NCI-H526 (cell line): Measurements from ENCODE around the gene ECSIT.

Experiments
- DNase-seq, 2 experiments: peaks; one replicate each; lab custom pipeline; 2025; lab: John Stamatoyannopoulos, UW

Gene ECSIT

DNA sequence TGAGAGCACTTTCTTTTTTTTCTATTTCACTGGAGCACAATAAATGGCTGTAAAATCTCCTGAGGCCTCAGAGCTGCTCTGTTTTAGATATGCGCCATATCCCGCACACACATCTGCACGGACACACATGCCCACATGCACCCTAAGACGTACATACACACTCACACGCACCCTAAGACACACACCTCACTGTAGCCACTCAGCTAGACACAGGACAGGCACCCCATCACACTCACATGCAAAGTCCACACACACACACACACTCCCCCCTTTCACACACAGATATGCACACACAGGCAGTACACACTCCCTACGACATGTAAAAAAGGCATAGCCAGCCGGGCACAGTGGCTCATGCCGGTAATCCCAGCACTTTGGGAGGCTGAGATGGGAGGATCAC lies 21.3 kb upstream of the ECSIT start:
- DNase-seq, result no peak

GRCh38 chr19:11549386-11549953 lies 20.5 kb upstream of the ECSIT start:
- no peak for DNase-seq

GRCh38 chr19:11547929-11548700 lies 19.2 kb upstream of the ECSIT start:
- DNase-seq, result no peak

DNA sequence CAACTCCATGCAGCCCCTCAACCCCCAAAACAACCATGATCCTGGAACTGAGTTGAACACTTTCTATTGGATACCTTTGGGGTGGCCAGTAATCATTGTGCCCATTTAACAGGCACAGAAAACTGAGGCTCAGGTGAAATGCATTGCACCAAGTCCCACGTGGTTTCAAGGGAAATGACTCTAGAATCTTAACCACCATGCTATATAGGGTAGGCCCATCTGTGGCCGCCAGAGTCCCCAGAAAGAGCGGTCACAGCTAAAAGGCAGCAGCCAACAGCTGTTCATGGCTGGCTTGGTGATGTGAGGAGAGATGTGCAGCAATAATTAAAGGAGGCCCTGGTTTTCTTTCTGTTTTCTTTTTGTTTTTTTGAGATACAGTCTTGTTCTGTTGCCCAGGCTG lies 12.3 kb upstream of the ECSIT start:
- no peak for DNase-seq

DNA sequence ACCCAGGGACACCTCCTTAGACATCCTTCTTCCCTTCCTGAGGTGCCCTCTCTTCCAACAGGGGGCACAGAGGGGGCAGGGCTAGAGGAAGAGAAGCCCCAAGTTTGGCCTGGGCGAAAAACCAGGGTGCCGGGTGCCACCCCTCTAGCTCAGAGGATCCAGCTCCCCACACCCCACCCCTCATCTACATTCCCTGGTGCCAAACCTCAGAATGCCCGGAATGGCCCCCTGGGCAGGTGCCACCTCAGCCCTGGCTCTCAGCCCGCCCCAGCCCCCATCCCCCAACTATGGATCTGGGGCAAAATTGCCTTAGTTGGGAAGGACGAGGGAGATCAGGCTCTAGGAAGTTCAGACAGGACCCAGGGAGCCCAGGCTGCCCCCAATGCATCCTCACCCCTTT lies 11.7 kb upstream of the ECSIT start:
- no peak for DNase-seq

- DNase-seq, result peak in 1 of 2 experiments; percentile 30
Observed at GRCh38 chr19:11539495-11540365, 10.8 kb upstream of the ECSIT start.

DNA sequence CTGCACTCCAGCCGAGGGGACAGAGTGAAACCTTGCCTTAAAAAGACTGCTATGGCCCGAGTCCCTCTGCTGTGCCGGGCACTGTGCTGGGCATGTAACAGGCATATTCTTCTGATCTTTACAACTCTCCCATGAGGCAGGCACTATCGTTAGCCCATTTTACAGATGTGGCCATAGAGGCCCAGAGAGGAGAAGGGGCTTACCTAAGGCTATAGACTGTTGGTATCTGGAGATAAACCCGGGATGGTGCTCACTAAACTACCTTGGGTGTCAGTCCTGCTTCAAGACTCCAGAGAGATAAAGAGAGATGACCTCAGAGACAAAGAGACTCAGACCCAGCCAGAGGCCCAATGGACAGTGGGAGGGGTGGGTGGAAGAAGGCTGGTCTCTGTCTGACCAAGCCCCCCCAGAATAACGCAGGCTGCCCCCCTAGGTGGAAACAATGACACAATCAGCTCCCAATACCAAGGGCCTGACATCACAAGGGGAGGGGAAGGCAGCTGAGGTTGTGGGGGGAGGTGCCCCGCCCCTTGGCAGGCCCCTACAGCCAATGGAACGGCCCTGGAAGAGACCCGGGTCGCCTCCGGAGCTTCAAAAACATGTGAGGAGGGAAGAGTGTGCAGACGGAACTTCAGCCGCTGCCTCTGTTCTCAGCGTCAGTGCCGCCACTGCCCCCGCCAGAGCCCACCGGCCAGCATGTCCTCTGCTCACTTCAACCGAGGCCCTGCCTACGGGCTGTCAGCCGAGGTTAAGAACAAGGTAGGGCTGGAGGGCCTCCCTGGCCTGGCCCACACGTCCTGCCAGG lies 9.5 kb upstream of the ECSIT start, which contains the start of gene CNN1:
TSS of gene CNN1 (plus strand) at position 620 of the 805 bp plus-strand sequence. CDS start at position 697, 77 bp downstream.
- peak in 1 of 2 experiments; percentile 9 for DNase-seq

DNA sequence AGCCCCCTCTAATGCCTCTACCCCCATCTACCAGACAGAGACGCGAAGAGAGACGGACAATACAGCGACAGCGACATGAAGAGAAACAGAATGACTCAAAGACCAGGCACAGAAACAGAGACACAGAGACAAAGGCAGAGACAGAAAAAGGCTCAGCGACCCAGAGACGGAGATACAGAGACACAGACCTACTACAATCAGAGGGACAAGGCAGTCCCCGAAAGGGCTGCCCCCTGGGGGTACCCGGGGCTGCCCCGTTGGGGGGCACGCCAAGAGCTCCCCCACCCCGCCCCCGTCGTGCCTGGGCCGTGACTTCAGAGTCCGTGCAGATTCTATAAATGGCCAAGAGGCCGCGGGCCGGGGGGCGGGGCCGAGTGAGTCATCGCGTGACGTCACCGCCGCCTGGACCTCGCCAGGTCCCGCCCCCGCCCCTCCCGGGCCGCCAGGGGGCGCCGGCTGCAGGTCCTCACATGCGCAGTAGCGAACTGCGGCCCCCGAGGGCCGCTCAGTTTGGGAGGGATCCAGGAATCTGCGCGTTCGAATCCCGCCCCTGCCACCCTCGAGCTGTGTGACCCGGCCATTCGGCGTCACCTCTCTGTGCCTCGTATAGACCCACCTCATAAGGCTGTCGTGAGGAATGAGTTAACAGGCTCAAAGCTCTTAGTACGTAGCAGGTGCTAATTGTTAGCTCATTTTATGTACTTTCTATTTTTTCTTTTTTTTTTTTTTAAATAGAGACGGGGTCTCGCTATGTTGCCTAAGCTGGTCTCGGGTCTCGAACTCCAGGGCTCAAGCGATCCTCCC lies 7.1 kb upstream of the ECSIT start:
- DNase-seq, result peak; percentile 31 to 84

GRCh38 chr19:11534948-11535347 lies 6.0 kb upstream of the ECSIT start:
- no peak for DNase-seq

DNA sequence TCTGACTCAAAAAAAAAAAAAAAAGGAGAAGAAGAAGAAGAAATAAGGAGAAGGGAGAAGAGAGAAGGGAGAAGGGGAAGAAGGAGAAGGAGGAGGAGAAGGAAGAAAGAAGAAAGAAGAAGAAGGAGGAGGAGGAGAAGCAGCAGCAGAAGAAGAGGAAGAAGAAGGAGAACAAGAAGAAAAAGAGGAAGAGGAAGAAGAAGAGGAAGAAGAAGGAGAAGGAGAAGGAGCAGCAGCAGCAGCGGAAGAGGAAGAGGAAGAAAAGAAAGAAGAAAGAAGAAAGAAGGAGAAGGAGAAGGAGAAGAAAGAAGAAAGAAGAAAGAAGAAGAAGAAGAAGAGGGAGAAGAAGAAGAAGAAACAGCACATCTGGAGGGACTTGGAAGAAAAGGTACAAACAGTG lies 5.6 kb upstream of the ECSIT start:
- no peak for DNase-seq

GRCh38 chr19:11530432-11530831 lies 1.5 kb upstream of the ECSIT start:
- DNase-seq, result peak; percentile 85 to 88

GRCh38 chr19:11519138-11519537 lies 9.8 kb downstream of the ECSIT start:
- DNase-seq, result no peak

- no peak for DNase-seq
Observed at GRCh38 chr19:11513946-11514345, 15.0 kb downstream of the ECSIT start.

- no peak for DNase-seq
Observed at GRCh38 chr19:11510444-11510843, 18.5 kb downstream of the ECSIT start.

DNA sequence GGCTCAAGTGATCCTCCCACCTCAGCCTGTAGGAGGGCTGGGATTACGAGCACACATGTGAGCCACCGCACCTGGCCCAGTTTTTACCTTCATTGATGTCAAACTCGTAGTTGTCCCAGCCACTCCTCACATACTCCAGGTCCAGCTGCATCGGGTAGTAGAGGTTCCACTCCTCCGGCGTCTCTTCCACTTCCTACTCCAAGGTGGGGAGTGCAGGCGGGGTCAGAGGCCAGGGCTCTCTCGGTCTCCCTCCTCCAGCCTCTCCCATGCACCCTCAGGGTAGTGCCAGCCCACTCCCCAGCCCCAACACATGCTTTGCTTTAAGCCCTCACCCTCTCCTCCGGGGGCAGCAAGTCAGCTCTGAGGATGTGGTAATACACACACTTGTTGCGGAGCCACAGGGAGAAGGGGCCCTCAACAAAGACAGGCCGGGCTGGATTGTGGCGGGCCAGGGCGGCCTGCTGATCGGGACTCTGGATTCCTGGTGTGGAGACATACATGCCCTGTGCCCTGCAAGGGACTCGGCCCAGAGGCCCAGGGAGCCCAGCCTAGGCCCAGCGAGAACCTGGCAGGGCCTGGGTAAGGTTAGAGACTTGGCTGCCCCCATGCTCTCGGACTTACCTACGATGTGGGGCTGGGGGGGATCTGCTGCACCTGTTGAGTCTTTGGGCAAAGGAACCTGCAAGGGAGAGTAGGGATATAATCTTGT lies 21.4 kb downstream of the ECSIT start:
- DNase-seq, result no peak

- DNase-seq, result no peak
Observed at GRCh38 chr19:11506967-11507366, 22.0 kb downstream of the ECSIT start.

- no peak for DNase-seq
Observed at GRCh38 chr19:11506101-11506555, 22.8 kb downstream of the ECSIT start.

GRCh38 chr19:11505504-11506100 lies 23.3 kb downstream of the ECSIT start, which contains the start of gene ZNF653:
Gene ZNF653, minus strand, starts transcription at chr19:11505839. Its CDS starts 53 bp downstream, at chr19:11505786.
- DNase-seq, result peak; percentile 78 to 92

DNA sequence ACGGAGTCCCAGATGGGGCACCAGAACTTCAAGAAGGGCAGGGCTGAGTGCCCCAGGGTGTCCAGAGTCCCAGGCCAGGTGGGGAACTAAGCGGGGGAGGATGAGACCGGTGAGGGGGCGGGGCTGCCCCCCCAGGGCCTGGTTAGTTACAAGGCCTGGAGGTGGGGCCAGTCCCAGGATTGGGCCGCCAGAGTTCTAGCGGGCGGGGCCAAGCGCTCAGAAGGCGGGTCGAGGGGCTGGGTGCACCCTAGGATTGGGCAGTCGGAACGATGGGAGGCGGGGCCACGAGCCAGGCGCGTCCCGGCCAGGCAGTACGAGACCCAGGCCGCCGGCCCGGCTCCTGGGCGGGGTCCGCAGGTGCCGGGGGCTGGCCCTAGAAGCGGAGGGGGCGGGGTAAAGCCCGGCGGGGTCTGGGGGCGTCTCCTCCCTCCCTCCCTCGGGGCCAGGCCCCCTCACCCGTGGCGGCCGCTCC lies 23.9 kb downstream of the ECSIT start:
- DNase-seq, result peak; percentile 86 to 96
